ENCODE results near the gene SP1.

The SP1 gene

GRCh38 chr12:53380104-53380793 is at the start of gene SP1:
Gene SP1 (plus strand): TSS chr12:53380176. CDS start chr12:53380292, 116 bp downstream.
- peak; percentile 95 for DNase-seq (ENCODE audit: low read depth)

DNA sequence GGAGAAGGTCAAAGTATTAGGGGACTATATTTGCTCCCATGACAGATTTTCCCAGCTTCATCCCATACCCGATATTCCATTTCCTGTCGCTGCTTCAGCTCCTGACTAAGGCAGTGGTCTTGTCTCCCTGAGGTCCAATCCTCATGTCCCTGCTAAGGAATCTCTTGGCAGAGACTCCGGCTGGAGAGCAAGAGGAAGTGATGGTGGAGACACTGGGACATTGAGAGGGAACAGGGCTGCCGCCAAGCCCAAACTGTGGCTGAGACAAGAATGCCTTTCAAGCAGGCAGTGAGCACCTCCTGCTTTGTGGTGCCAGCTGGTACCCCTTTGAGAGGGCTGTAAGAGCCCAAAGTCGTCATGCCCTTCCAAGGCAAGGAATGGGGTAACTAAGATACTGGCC is 49.3 kb upstream of the SP1 start:
- peak; percentile 33 for DNase-seq (ENCODE audit: low read depth)

- DNase-seq (ENCODE audit: low read depth), result peak; percentile 13
Measured at GRCh38 chr12:53332339-53332738, 47.6 kb upstream of the SP1 start.

DNA sequence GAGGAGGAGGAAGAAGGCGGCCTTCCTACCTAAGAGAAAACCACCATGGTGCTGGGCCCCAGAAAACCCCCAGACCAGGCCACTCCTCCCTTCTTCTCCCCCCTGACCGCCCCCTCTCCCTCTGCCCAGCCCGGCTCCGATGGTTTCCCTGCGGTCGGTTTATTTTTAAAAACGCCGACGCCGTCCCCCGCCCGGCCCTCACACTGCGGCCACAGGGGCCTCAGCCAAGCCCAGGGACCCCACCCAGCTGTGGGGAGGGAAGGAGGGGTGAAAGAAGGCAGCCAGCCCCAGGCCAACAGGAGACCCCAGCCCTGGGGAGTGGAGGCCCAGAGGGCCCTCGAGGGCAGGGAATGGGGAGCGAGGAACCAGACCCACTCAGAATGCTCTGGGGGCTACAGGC is 47.2 kb upstream of the SP1 start:
- no peak for DNase-seq (ENCODE audit: low read depth)

DNA sequence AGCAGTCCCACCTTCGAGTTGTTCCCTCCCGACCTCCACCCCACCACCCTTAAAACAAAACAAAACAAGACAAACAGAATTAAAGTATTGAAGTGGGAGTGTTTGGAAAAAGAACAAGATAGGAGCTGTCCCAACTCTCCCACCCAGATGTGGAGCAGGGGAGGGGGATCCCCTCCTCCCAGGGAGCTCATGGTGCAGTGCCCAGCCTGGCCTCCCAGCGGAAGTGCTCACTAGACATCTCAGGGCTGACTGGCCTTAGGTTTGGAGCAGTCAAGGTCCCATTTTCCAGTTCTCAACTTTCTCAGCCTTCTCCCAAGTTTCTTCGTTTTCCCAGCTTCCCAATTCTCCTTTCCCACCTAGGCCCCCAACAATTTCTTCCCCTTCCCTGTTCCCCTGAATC is 46.7 kb upstream of the SP1 start:
- no peak for DNase-seq (ENCODE audit: low read depth)

DNA sequence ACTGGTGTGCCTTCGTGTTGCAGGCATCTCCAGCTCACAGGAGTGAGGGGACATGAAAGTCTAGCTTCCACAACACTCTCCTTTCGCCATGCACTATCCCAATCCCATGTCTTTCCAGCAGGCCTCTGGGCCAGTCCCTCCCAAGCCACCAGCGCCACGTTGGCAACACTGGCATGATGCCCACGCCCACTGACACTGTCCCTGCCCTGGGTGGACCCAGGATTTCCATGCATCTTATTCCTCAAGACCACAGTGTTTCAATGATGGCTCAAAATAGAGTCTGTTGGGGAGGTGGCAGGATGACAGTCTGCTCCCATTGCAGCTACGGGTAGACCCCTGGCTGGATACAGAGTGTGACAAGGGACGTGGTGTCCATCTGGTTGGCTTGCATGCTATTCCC is 46.1 kb upstream of the SP1 start:
- no peak for DNase-seq (ENCODE audit: low read depth)

DNA sequence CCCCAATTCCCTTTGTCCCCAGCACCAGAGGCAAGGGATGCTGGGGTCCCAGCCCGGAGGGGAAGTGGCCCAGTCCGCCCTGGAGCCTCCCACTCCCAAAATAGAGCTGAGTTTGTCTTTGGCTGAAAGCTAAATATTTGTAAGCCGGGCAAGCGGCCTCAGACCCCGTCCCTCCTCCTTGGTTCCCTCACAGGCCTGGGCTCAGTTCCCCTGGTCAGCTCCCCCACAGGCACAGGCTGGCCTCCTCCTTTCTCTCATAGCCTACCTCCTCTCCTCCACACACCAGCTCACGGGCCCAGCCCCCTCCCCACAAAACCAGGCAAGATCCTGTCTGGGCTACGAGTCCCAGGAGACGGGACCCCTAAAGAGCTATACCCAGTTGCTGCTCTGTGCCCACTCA is 45.2 kb upstream of the SP1 start:
- DNase-seq (ENCODE audit: low read depth), result no peak

- DNase-seq (ENCODE audit: low read depth), result peak; percentile 10
Measured at GRCh38 chr12:53336181-53336681, 43.7 kb upstream of the SP1 start, which contains the start of gene SP7. Gene SP7 (minus strand): TSS chr12:53336354. CDS start chr12:53335646, 708 bp downstream.

- DNase-seq (ENCODE audit: low read depth), result no peak
Measured at GRCh38 chr12:53338017-53338416, 42.0 kb upstream of the SP1 start.

GRCh38 chr12:53338916-53339315 is 41.1 kb upstream of the SP1 start:
- DNase-seq (ENCODE audit: low read depth), result no peak

GRCh38 chr12:53340398-53340797 is 39.6 kb upstream of the SP1 start:
- DNase-seq (ENCODE audit: low read depth), result no peak

DNA sequence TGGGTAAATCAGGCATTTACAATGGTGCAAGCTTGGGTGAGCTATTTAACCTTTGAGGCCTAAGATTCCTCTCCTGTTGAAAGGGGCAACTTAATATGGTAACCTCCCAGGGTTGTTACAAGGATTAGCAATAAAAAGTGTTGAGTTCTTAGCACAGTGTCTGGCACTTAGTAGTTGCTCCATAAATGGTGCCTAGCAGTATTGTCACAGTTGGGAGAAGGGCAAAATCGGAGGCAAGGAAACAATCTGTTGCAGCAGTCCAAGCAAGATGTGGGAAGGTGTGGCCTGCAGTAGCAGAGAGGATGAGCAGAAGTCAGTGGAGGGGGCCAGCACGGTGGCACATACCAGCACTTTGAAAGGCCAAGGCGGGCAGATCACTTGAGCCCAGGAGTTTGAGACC is 36.5 kb upstream of the SP1 start:
- no peak for DNase-seq (ENCODE audit: low read depth)

GRCh38 chr12:53343969-53344368 is 36.0 kb upstream of the SP1 start:
- DNase-seq (ENCODE audit: low read depth), result no peak

GRCh38 chr12:53344487-53344823 is 35.5 kb upstream of the SP1 start:
- no peak for DNase-seq (ENCODE audit: low read depth)

GRCh38 chr12:53344824-53345485 is 35.0 kb upstream of the SP1 start:
- DNase-seq (ENCODE audit: low read depth), result peak; percentile 78

DNA sequence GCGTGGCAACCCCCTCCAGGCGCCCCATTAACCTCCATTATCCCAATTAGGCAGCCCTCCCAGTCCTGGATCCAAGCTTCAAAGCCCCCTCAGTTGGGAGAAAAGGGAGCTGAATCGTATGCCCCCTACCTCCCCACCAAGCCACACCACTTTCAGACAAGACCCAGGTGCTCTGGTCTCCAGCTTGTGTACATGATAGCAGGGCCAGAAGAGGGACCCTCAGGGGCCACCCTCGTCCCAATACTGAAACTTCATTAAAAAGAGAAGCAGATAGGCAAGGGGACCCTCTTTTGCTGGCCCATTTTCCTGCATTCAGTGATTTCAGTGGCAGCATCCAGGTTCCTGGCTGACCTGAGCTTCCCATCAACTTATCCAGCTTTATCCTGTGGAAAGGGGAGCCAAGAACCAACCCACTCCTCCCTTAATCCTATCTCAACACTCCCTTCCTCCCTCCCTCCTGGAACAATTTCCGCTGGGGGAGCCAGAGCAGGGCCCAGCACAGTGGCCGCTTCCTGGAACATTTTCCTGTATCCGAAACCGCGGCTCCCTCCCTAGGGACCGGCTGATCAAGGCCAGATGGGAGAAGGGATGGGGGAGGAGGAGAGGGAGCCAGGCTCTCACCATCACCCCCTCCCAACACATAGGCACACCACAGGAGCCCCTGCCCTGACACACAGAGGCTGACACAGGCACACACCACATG is 34.3 kb upstream of the SP1 start:
- peak; percentile 58 for DNase-seq (ENCODE audit: low read depth)

DNA sequence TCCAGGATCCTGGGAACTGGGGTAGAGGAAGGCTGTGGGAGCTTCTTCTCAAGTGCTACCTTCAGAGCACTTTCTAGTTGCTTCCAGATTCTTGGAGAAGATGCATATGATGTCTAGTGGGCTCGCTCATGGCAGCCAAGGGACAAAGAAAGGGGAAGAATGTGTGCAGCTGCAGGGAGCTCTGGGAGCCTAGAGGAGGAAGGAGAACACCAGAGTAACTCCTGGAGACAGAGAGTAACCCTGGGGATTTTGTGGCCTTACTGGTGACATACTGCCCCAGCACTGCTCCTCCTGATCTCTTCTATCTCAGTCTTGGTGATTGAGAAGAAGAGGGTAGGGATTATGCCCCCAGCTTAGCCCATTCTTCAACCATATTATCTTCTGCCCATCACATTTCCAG is 33.5 kb upstream of the SP1 start:
- no peak for DNase-seq (ENCODE audit: low read depth)

- no peak for DNase-seq (ENCODE audit: low read depth)
Measured at GRCh38 chr12:53347905-53348304, 32.1 kb upstream of the SP1 start.

DNA sequence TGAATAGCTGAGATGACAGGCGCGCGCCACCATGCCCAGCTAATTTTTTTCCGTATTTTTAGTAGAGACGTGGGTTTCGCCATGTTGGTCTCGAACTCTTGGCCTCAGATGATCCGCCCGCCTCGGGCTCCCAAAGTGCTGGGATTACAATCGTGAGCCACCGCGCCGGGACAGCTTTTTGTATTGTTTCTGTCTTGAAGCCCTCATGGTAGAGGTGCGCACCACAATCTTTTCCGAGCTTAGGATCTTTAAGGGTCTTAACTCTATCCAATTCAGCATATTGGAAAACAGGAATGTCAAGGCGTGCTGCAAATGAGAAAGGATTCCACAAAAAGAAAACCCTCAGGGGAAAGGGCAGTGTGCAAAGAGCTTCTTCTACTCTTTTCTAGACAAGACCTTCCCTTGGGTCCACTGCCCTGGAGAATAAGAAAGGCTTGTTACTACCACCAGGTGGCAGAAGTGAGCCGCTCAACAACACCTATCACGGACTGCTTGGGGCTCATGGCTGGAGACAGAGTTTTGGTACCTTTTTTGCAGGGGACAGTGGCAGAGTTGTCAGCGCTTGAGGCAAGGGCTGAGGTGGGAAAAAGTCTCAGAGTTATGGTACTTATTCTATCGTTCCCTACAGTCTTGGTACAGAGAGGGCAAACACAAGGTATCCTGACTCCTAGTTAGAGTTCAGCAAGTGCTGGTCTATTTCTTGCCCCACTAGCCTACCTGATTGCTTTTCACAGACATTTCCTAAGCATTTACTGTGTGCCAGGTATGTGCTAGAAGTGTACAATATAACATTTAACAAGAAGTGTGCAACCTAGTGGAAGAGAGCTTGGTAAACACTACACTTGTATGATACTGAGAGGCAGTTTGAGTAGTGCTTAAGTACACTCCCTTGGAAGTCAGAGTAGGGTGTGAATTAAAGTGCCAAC is 27.4 kb upstream of the SP1 start:
- DNase-seq (ENCODE audit: low read depth), result peak; percentile 87

GRCh38 chr12:53353257-53353655 is 26.7 kb upstream of the SP1 start:
- no peak for DNase-seq (ENCODE audit: low read depth)

GRCh38 chr12:53355121-53355520 is 24.9 kb upstream of the SP1 start:
- DNase-seq (ENCODE audit: low read depth), result no peak

DNA sequence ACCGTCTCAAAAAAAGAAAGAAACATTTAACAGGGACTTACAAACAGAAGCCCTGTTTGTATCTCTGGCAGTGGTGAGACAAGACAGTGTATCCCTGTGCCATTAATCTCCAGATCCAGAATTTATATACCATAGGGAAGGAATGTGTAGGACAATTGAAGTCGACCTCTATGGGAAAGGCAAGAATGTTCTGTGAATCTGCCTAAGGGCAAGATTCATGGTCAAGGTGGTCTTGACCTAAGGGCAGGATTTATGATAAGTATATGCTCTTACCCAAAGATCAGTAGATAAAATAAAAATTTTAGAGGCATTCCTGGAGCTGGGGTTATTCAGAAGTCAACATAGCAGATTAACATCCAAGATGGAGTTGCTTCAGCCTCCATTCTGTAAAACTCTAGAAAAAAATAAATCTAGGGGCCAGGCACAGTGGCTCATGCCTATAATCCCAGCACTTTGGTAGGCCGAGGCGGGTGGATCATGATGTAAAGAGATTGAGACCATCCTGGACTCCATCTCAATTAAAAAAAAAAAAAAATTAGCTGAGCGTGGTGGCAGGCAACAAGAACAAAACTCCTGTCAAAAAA is 21.0 kb upstream of the SP1 start:
- no peak for DNase-seq (ENCODE audit: low read depth)

All from EH (cell line).